H1 (cell line): ENCODE measurements around the gene TMEM63C. TPM values are rescaled to one million over a fixed set of nuclear protein-coding genes. Genes with fewer than 3 reads are reported as not detected.

Experiments used
- CBX5 ChIP-seq: fragments of 300-800, 300-1000 bp; sonication (generic); IDR thresholded peaks from 2 replicates; pipeline ENCODE4 v1.7.1; 2016; ENCODE audit warnings: antibody characterized with exemption, low read length, low read depth
- CTBP2 ChIP-seq: IDR thresholded peaks from 2 replicates; pipeline ENCODE4 v1.7.0; 2011; ENCODE audit warnings: borderline replicate concordance, mild to moderate bottlenecking, moderate library complexity, mixed read lengths, low read length; ENCODE audit not compliant: insufficient read depth, insufficient read length
- EP300 ChIP-seq, 2 experiments: IDR thresholded peaks; 1 replicate in 1 of 2; 2 replicates in 1 of 2; pipeline ENCODE4 v1.6.1; 2011 to 2012; ENCODE audit warnings: low read depth in 2 of 2, low read length in 2 of 2, mild to moderate bottlenecking in 2 of 2, borderline replicate concordance in 1 of 2, inconsistent platforms in 1 of 2, moderate library complexity in 1 of 2
- GTF2F1 ChIP-seq: IDR thresholded peaks from 2 replicates; pipeline ENCODE4 v1.6.1; 2012; ENCODE audit warnings: low read depth, low read length, improper control_type of control experiment, borderline replicate concordance
- JUN ChIP-seq: IDR thresholded peaks from 2 replicates; pipeline ENCODE4 v1.6.1; 2011; ENCODE audit warnings: low read depth, mild to moderate bottlenecking, improper control_type of control experiment, low read length
- RXRA ChIP-seq: IDR thresholded peaks from 2 replicates; pipeline ENCODE4 v1.6.1; 2011; ENCODE audit warnings: low read depth, mild to moderate bottlenecking, low read length, moderate library complexity; ENCODE audit not compliant: insufficient read depth
- SIRT6 ChIP-seq: IDR thresholded peaks from one replicate; pipeline ENCODE4 v1.7.1; 2012; ENCODE audit warnings: low read length, inconsistent platforms
- SUZ12 ChIP-seq: fragments of 200-600 bp; sonication (generic); IDR thresholded peaks from 2 replicates; pipeline ENCODE4 v1.6.1; 2012; ENCODE audit warnings: mild to moderate bottlenecking, inconsistent platforms, low read length, moderate library complexity, mixed read lengths
- TAF7 ChIP-seq: optimal IDR thresholded peaks from 2 replicates; pipeline ENCODE3; 2011; ENCODE audit warnings: low read depth, mild to moderate bottlenecking, inconsistent platforms, low read length, moderate library complexity, borderline replicate concordance
- USF2 ChIP-seq: IDR thresholded peaks from 2 replicates; pipeline ENCODE4 v1.6.1; 2011; ENCODE audit warnings: low read length, improper control_type of control experiment
- polyA plus RNA-seq, 7 experiments: library from polyadenylated mRNA; depleted of rRNA in 3 of 7; stranded (reverse) in 5 of 7; unstranded in 2 of 7; fragments of >200 nt in 5 of 7; fragments of 200-250 nt in 2 of 7; gene quantifications; 1 replicate in 5 of 7; 2 replicates in 1 of 7; 4 replicates in 1 of 7; pipeline versions ENCODE4 v1.2.1 to v1.2.3, GENCODE V29; 2011 to 2013; ENCODE audit warnings: missing spikeins in 2 of 7, mixed read lengths in 2 of 7
- total RNA-seq: library from RNA; stranded (reverse); fragmentation: NEBNext Ultra II Directional; extraction: Animal tissue kit (Norgen Biotek cat#: 25700); gene quantifications from 2 replicates; pipeline ENCODE4 v1.2.1, GENCODE V29; 2021
- TF ChIP-seq, protein P1 (sequence below): IDR thresholded peaks from 2 replicates; pipeline ENCODE4 v1.6.1; 2012; ENCODE audit warnings: inconsistent platforms

The TMEM63C gene
- total and polyA plus RNA-seq, 2 of the 8 experiments (the other 6 are each of a cell fraction or from before 2014, with no cell fraction given): 3.0 to 7.6 TPM

DNA sequence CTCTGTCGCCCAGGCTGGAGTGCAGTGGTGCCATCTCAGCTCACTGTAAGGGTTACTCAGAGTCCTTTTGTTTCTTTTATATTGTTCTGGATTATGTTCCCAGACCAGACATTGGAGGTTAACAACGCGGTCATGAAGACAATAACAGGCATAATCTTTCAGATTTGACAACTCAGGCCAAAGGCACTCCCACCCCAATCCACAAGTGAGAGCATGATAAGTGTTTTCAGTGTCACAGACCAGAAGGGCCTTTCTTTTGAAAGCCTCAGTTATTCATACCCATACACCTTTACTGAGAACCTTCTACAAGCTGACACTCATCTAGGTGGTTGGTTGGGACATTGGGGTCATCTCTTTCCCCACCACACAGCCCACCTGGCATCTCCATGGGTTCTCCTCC is 2.9 kb upstream of the TMEM63C start (continued):
- TF ChIP-seq JUN: no peak
- no peak for TF ChIP-seq USF2
- TF ChIP-seq SIRT6: no peak
- TF ChIP-seq, protein P1, sequence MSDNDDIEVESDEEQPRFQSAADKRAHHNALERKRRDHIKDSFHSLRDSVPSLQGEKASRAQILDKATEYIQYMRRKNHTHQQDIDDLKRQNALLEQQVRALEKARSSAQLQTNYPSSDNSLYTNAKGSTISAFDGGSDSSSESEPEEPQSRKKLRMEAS: no peak
- TF ChIP-seq GTF2F1: no peak
- no peak for TF ChIP-seq CTBP2
- TF ChIP-seq EP300 (IDR thresholded peaks at IDR 0.05; ENCODE audit: borderline replicate concordance in 1 of 2, low read depth in 2 of 2, low read length in 2 of 2): no peak
- TF ChIP-seq CBX5: no peak
- TF ChIP-seq TAF7: no peak
- no peak for TF ChIP-seq RXRA
- TF ChIP-seq SUZ12: no peak
